Suppressor macrophage treated with lipopolysaccharide for 1 hour (primary cell): ENCODE measurements around the gene TRAF7.

Experiments
- DNase-seq, 3 donors: peaks; one replicate each; pipeline ENCODE4 v3.0.0-alpha.2; 2020 to 2022

TRAF7 gene

DNA sequence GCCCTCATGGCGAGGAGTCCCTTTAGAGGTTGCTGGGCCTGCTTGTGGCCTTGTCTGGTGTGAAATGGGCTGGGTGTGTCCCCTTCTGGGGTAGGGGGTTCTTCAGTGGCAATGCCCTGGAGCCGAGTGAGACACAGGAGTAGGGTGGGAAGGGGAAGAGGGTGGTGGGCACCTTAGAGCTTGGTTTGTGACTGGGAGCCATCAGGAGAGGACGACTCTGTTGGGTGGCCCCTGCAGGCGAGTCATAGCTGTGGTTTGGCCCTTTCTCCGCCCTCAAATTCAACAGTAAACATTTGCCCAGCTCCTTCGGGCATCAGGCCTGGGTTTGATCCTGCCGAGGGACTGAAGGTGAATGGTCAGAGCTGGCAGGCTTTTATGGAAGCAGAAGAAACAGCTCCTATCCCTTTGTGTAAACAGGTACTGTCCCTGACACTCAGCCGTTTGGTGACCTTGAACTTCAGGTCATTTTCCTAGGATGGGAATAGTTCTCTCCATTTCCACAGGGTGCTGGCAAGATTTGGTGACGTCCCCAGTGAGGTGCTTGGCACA lies 70.7 kb downstream of the TRAF7 start:
- DNase-seq: no peak

GRCh38 chr16:2226918-2227317 lies 71.3 kb downstream of the TRAF7 start:
- no peak for DNase-seq
